Limb (tissue), 2 donors: ENCODE results near the gene KRTAP10-4.
"Not testable (repeated sequence)": the region's sequence is repeated elsewhere in the genome, so short reads cannot be mapped to it uniquely, and the experiment has no call there.

Experiments used
- DNase-seq, 2 donors: peaks; one replicate each; pipeline ENCODE4 v3.0.0-alpha.2; 2016; ENCODE audit errors: extremely low spot score in 2 of 2

The KRTAP10-4 gene

GRCh38 chr21:44533891-44534627 is 39.5 kb upstream of the KRTAP10-4 start:
- peak in 1 of 2 donors; percentile 24 for DNase-seq

DNA sequence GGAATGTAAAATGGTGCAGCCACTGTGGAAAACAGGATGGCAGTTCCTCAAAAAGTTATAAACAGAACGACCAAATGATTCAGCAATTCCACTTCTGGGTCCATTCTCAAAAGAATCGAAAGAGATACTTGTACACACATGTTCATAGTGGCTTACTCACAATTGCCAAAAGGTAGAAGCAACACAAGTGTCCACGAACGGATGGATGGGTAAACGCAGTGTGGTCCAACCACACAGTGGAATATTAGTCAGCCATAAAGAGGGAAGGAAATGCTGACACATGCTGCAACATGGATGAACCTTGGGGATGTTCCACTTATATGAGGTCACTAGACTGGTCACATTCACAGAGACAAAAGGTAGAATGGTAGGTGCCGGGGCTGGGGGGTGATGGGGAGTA is 38.8 kb upstream of the KRTAP10-4 start:
- peak in 1 of 2 donors; percentile 6 for DNase-seq

- DNase-seq, result peak in 1 of 2 donors; percentile 23
These were observed 37.6 kb upstream of the KRTAP10-4 start for GRCh38 chr21:44535963-44536362.

DNA sequence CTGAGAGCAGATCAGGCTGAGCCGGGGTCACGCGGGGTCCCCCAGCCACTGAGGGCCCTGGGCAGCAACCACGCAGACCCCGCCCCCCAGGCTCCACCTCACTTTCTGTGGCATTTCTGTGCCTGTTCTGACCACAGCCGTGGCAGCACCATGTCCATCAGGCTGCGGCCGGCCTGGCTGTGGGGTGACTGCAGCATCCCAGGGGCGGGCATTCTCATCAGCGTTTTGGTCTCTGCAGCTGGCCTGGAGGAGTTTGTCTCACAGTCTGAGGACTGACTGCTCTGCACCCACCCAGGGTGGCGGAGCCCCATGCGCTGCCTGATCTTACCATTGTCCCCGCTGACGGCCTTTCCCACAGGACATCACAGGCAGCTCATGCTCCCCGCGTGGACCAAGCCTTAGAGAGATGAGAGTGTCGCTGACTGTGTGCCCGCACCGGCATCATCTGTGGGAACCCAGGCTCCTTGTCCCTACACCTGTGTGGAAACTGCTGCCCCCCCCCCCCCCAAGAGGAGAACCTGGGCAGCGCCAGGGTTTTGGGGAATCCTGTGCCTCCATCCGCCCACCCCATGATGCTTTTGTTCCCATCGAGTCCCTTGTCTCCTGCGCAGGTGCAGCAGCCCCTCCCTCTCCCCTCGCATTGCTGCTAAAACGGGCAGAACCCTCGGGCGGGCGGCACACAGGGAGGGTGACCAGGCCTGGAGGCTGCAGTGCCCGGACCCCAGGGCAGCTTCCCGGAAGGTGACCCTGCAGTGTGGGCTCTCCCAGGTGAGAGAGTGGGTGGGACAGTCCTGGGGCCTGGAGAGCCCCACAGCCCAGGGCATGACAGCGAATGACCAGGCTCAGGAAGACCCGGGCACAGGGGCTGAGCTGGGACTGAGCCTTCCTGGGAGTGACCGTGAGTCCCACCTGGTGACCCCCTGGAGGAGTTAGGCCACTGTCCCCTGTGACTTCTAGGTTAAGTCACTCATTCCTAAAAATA is 35.3 kb upstream of the KRTAP10-4 start:
- DNase-seq, result peak in 1 of 2 donors; percentile 17

DNA sequence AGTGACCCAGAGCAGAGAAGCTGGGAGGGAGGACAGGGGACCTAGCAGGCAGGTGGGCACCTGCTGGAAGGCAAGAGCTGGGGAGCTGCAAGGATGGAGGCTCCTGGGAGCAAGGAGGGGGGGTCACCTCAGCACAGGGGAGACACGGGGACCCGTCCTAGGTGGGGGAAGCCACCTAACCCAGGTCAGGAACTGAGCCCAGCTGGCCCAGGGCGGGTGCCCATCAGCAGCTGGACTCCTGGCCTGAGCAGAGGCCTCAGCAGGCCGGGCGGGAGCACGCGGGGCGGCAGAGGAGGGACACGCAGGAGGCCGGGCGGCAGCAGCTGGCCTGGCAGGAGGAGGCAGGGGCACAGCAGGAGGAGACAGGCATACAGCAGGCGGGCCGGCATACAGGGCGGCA is 34.5 kb upstream of the KRTAP10-4 start:
- peak in 1 of 2 donors; percentile 14 for DNase-seq

DNA sequence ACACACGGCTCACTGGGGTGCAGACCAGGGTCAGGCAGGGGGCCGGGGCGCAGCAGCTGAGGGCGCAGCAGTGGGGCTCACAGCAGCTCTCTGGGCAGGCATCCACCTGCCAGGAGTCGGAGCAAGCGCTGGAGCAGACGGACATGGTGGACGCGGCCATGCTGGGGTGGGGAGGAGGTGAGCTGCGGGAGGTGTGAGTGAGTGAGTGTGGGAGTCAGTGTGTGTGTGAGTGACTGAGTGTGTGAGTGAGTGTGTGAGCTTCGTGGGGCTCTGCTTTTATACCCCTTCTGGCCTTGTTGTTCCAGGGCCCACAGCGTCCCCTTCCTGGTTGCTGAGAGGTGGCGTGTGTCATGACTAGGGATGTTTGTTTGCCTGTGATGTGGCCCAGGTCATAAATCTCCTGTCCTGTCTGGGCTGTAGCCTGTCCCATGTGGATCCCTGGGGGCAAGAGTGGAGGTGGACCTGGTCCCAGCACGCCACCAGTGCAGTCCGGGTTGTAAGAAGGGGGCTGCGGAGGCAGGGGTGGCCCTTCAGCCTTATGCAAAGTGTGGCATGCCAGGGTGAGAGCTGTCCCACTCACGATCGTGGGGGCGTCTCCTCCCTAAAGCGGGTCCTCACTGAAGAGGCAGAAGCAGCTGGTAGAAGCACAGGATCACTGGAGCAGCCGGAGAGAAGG is 33.4 kb upstream of the KRTAP10-4 start, which contains the start of gene KRTAP10-1:
TSS of gene KRTAP10-1 (minus strand) at position 205 of the 676 bp plus-strand sequence. CDS start at position 160, 45 bp downstream.
- DNase-seq, result peak in 1 of 2 donors; percentile 15

GRCh38 chr21:44540741-44541288 is 32.7 kb upstream of the KRTAP10-4 start:
- DNase-seq, result no peak

- DNase-seq, result no peak
These were observed 30.8 kb upstream of the KRTAP10-4 start for GRCh38 chr21:44542716-44543115.

- DNase-seq, result no peak
These were observed 29.0 kb upstream of the KRTAP10-4 start for GRCh38 chr21:44544566-44544965.

GRCh38 chr21:44547656-44548331 is 25.7 kb upstream of the KRTAP10-4 start:
- no peak for DNase-seq

GRCh38 chr21:44548381-44548780 is 25.1 kb upstream of the KRTAP10-4 start:
- no peak for DNase-seq

GRCh38 chr21:44548922-44549321 is 24.6 kb upstream of the KRTAP10-4 start:
- no peak for DNase-seq

GRCh38 chr21:44549525-44550211 is 23.9 kb upstream of the KRTAP10-4 start:
- DNase-seq, result no peak

- DNase-seq, result not testable (repeated sequence)
These were observed 23.2 kb upstream of the KRTAP10-4 start for GRCh38 chr21:44550285-44550684.

- no peak for DNase-seq
These were observed 22.7 kb upstream of the KRTAP10-4 start for GRCh38 chr21:44550807-44551206.

- no peak for DNase-seq
These were observed 22.1 kb upstream of the KRTAP10-4 start, which contains the start of gene KRTAP10-2 for GRCh38 chr21:44551340-44551961. Gene KRTAP10-2, minus strand, starts transcription at chr21:44551505. Its CDS starts 47 bp downstream, at chr21:44551458.

GRCh38 chr21:44552136-44552535 is 21.4 kb upstream of the KRTAP10-4 start:
- DNase-seq, result no peak

- no peak for DNase-seq
These were observed 20.8 kb upstream of the KRTAP10-4 start for GRCh38 chr21:44552681-44553080.

DNA sequence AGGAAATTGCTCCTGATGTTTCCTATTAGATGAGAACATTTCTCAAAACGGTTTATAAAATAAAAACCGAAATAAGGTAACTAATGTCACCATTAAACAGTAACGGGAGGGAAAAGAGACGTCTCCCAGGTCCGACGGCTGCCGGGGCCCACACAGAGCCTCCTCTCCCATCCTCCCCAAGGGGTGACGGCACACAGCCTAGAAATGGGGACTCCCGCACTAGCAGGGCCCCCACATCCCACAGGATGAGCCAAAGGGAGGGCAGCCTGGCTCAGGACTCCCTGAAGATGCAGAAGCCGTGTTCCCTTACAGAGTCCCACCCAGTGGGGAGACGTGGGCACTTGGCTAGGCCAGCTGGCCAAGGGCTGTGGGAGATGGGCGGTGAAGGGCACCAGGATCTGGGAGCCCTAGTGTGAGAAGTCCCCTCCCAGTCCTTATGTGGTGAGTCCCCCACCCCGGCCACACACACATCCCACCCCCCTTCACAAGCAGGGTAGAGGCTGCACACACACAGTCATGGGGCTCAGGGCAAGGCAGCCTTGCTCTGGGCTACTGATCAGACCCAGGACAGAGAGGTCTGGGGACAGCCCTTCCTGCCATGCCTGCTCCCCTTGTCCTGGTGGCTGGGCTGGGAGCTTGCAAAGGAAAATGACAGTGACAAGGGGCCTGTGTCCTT is 18.2 kb upstream of the KRTAP10-4 start:
- DNase-seq, result no peak
